ENCODE data around the gene POU2AF2. TPM values are rescaled to one million over a fixed set of nuclear protein-coding genes. Genes with fewer than 3 reads are reported as not detected.

POU2AF2 gene
- total RNA-seq, 1 donor: not detected

DNA sequence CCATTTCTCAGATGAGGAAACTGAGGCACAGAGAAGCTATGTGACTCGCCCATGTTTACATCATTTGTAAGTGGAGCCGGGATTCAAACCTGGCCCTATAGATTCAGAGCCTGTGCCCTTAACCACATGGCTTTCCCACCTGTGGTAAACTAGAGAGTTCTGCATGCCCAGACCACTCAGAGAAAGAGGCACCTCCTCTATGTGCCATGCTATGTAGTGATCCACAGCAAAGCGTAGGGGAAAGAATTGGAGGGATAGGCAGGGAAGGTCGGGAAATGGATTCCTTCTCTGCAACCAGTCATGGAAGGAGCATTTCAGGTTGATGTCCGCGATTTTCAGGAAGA lies 15.4 kb upstream of the POU2AF2 start:
- TF ChIP-seq CTCF (IDR thresholded peaks at IDR 0.05; ENCODE audit: insufficient read depth, low read depth, low read length): no peak
- DNase-seq (ENCODE audit: low read depth): no peak
- H3K4me3 ChIP-seq (ENCODE audit: low read depth, low read length): peak overlapping the region; percentile 65

DNA sequence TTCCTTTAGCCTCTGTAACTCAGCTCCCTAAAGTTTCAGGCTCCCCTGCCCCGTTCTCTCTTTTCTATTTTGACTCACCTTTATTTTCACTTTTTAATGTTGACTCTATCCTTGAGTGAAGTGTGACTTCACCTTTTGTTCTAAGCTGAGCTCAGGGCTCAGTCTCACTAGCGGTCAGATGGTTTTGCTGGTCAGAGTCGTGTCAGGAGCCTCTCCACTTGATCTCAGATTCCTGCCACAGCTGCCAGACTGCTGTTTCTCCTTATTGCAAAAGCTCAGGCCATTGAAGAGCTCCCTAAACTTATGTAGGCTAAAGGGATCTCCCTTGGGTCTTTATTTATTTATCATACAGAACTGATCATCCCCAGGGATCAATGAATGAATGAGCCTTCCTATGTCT lies 13.7 kb upstream of the POU2AF2 start:
- DNase-seq (ENCODE audit: low read depth): no peak
- no peak for TF ChIP-seq CTCF (IDR thresholded peaks at IDR 0.05; ENCODE audit: insufficient read depth, low read depth, low read length)

DNA sequence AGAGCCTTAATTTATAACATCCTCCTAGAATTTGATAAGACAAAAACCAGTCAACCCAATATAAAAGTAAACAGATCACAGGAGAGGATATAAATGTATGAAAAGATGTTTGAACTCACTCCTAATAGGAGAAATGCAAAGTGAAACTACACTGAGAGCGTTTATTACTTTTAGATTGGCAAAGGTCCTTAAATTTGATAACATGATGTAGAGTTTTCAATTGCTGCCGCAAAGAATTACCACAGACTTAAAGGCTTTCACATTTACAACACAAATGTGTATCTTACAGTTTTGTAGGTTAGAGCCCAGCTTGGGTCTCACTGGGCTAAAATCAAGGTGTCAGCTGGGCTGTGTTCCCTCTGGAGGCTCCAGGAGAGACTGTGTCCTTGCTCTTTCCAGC lies 9.1 kb upstream of the POU2AF2 start:
- peak; percentile 32 for DNase-seq (ENCODE audit: low read depth)
- H3K4me3 ChIP-seq (ENCODE audit: low read depth, low read length): no peak overlapping the region
- TF ChIP-seq CTCF (IDR thresholded peaks at IDR 0.05; ENCODE audit: insufficient read depth, low read depth, low read length): no peak

More for the DNA sequence above, 13.7 kb upstream of the POU2AF2 start:
- no peak overlapping the region for H3K4me3 ChIP-seq (ENCODE audit: low read depth, low read length)

DNA sequence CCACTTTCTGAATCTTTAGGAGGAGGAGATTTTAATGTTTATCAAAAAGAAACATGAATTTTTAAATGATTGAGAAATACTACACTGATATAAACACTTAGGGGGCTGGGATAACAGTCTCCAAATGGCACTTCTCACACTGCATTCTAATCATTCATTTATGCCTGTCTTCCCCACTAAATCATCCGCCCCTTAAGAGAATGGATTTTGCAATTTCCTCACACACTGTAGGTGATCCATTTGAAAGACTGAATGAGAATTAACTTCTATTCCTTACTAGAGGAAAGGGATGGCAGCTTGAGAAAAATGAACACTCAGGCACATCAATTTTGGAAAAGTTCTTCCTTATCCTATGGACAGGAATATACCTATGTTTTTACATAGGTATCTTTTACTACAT lies 7.6 kb upstream of the POU2AF2 start:
- DNase-seq (ENCODE audit: low read depth): no peak
- TF ChIP-seq CTCF (IDR thresholded peaks at IDR 0.05; ENCODE audit: insufficient read depth, low read depth, low read length): no peak
- no peak overlapping the region for H3K4me3 ChIP-seq (ENCODE audit: low read depth, low read length)

DNA sequence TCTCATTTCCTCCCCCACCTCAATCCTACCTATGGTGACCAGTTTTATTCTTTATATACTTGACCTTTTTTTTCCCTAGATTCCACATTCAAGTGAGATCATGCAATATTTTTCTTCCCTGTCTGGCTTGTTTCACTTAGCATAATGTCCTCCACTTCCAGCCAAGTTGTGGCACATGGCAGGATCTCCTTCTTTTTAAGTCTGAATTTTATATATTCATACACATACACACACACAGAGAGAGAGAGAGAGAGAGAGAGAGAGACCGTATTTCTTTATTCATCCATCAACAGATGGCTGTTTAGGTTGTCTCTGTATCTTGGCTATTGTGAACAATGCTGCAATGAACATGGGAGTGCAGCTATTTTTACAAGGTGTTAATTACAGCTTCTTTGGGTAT lies 1.4 kb downstream of the POU2AF2 start:
- no peak overlapping the region for H3K4me3 ChIP-seq (ENCODE audit: low read depth, low read length)
- no peak for TF ChIP-seq CTCF (IDR thresholded peaks at IDR 0.05; ENCODE audit: insufficient read depth, low read depth, low read length)
- DNase-seq (ENCODE audit: low read depth): no peak

- DNase-seq (ENCODE audit: low read depth): no peak
- no peak for TF ChIP-seq CTCF (IDR thresholded peaks at IDR 0.05; ENCODE audit: insufficient read depth, low read depth, low read length)
These were observed 5.4 kb downstream of the POU2AF2 start for GRCh38 chr11:111250936-111251335.

GRCh38 chr11:111253131-111253530 lies 7.6 kb downstream of the POU2AF2 start:
- no peak for TF ChIP-seq CTCF (IDR thresholded peaks at IDR 0.05; ENCODE audit: insufficient read depth, low read depth, low read length)
- DNase-seq (ENCODE audit: low read depth): no peak
- H3K4me3 ChIP-seq (ENCODE audit: low read depth, low read length): no peak overlapping the region

More at GRCh38 chr11:111250936-111251335, 5.4 kb downstream of the POU2AF2 start:
- H3K4me3 ChIP-seq (ENCODE audit: low read depth, low read length): no peak overlapping the region

Measured in fibroblast of villous mesenchyme (primary cell).